K562 (cell line): ENCODE measurements around the gene NPB. TPM values are rescaled to one million over a fixed set of nuclear protein-coding genes. Genes with fewer than 3 reads are reported as not detected.

Experiments
- CHD7 ChIP-seq: fragments of 200-600 bp; sonication (generic); IDR thresholded peaks from one replicate; pipeline ENCODE4 v1.6.1; 2012; ENCODE audit warnings: mild to moderate bottlenecking, low read depth, low read length, inconsistent platforms
- HMG20A ChIP-seq: fragments of 450-650 bp; formaldehyde crosslinking; conservative IDR thresholded peaks from 2 replicates; pipeline ENCODE4 v1.4.0; 2020; ENCODE audit warnings: mild to moderate bottlenecking, mixed read lengths
- MLX ChIP-seq, 2 experiments: fragments of 450-650 bp in 1 of 2; sonication (generic) in 1 of 2; formaldehyde crosslinking; conservative IDR thresholded peaks; 2 replicates each; pipeline versions ENCODE4 v1.4.0 to v1.8.1; 2020 to 2022; ENCODE audit warnings: mild to moderate bottlenecking in 1 of 2, missing genetic modification reagents in 1 of 2
- PHTF2 ChIP-seq: fragments of 250-450 bp; sonication (Bioruptor Pico); IDR thresholded peaks from 2 replicates; pipeline ENCODE4 v1.5.0; 2021; ENCODE audit warnings: mild to moderate bottlenecking
- POLR2AphosphoS5 ChIP-seq: IDR thresholded peaks from 2 replicates; pipeline ENCODE4 v1.6.1; 2011; ENCODE audit warnings: mild to moderate bottlenecking, low read depth, low read length, moderate library complexity; ENCODE audit not compliant: control insufficient read depth, insufficient read depth
- SMAD3 ChIP-seq: fragments of 450-650 bp; formaldehyde crosslinking; conservative IDR thresholded peaks from 2 replicates; pipeline ENCODE4 v1.4.0; 2020; ENCODE audit warnings: mild to moderate bottlenecking
- SNAPC5 ChIP-seq: fragments of 250-450 bp; sonication (Bioruptor Pico); IDR thresholded peaks from 2 replicates; pipeline ENCODE4 v1.8.0; 2021; ENCODE audit warnings: moderate library complexity, mild to moderate bottlenecking, inconsistent platforms
- XRCC5 ChIP-seq: fragments of 200-400 bp; formaldehyde crosslinking; IDR thresholded peaks from 2 replicates; pipeline ENCODE4 v1.6.1; 2017; ENCODE audit warnings: low read depth, mild to moderate bottlenecking, low read length
- ZBTB33 ChIP-seq: sonication (generic); formaldehyde crosslinking; IDR thresholded peaks from 2 replicates; pipeline ENCODE4 v1.8.1; 2023; ENCODE audit warnings: mild to moderate bottlenecking, missing genetic modification reagents
- ZNF445 ChIP-seq: fragments of 250-450 bp; sonication (Bioruptor Pico); IDR thresholded peaks from 2 replicates; pipeline ENCODE4 v1.4.0; 2020; ENCODE audit warnings: low read depth, mild to moderate bottlenecking, moderate library complexity
- ZNF561 ChIP-seq: fragments of 450-650 bp; formaldehyde crosslinking; conservative IDR thresholded peaks from 2 replicates; pipeline ENCODE4 v1.4.0; 2020; ENCODE audit warnings: mild to moderate bottlenecking, moderate library complexity
- ZNF830 ChIP-seq: fragments of 250-450 bp; sonication (Bioruptor Pico); IDR thresholded peaks from 2 replicates; pipeline ENCODE4 v1.5.0; 2021; ENCODE audit warnings: mild to moderate bottlenecking
- polyA plus RNA-seq, 8 experiments: library from polyadenylated mRNA; depleted of rRNA in 4 of 8; stranded (reverse) in 5 of 8; unstranded in 3 of 8; fragments of >200 nt; fragmentation: Nextera tagmentation in 2 of 8; fragmentation: Illumina TruSeq in 1 of 8; extraction: Ambion mirVana in 2 of 8; extraction: Trizol in 1 of 8; gene quantifications; 2 replicates each; pipeline versions ENCODE4 v1.2.1 to v1.2.3, GENCODE V29; 2011 to 2014; ENCODE audit warnings: inconsistent platforms in 1 of 8, missing spikeins in 1 of 8
- total RNA-seq, 7 experiments: library from RNA; depleted of rRNA in 6 of 7; stranded (reverse); fragments of >200 nt in 6 of 7; fragmentation: Illumina TruSeq in 2 of 7; extraction: Trizol in 2 of 7; gene quantifications; 2 replicates each; pipeline versions ENCODE4 v1.2.1 to v1.2.3, GENCODE V29; 2011 to 2021; ENCODE audit warnings: low replicate concordance in 1 of 7

Gene NPB
- total and polyA plus RNA-seq, 9 of the 15 experiments (the other 6 are each of a cell fraction or from before 2014, with no cell fraction given): 0.03 to 0.61 (median 0.14) TPM; not detected in 2

GRCh38 chr17:81867170-81867990, 34.7 kb upstream of the NPB start (continued):
- TF ChIP-seq ZNF561 (CRISPR knock-in tag) (0 out of 2 replicates have a peak, but pooled peaks have one; percentile 6), ZBTB33 (CRISPR knock-in tag) (peak; percentile 72; the same call in 1 of the 2 replicates), ZNF445 (CRISPR knock-in tag) (peak; percentile 22; the same call in 1 of the 2 replicates), PHTF2 (CRISPR knock-in tag) (peak; percentile 48; the same call in 1 of the 2 replicates), CHD7 (peak; percentile 0), HMG20A (CRISPR knock-in tag) (no peak), SMAD3 (CRISPR knock-in tag) (0 out of 2 replicates have a peak, but pooled peaks have one; percentile 49), SNAPC5 (no peak), POLR2AphosphoS5 (peak; percentile 49), ZNF830 (peak; percentile 97), XRCC5 (no peak), MLX (CRISPR knock-in tag; conservative IDR thresholded peaks at IDR 0.05) (0 out of 4 replicates have a peak, but pooled peaks of 1 of the 2 experiments have one; percentile 53)
